CD4-positive, alpha-beta memory T cell (primary cell): ENCODE data around the gene CEACAM4. TPM values are rescaled to one million over a fixed set of nuclear protein-coding genes. Genes with fewer than 3 reads are reported as not detected.
A peak's percentile ranks its signal among the peaks of the same experiment; 100 is the strongest.

Experiments used
- CTCF ChIA-PET: fragments of 350-600 bp; sonication (Branson Sonifier 250); formaldehyde crosslinking; loops from one replicate; lab custom pipeline; 2021; ENCODE audit warnings: inconsistent platforms; ENCODE audit not compliant: partially characterized antibody; lab: Charles Lee
- POLR2A ChIA-PET: fragments of 350-600 bp; sonication (Branson Sonifier 250); formaldehyde crosslinking; loops from one replicate; lab custom pipeline; 2021; ENCODE audit not compliant: partially characterized antibody; lab: Charles Lee
- DNase-seq, 5 donors: peaks; one replicate each; pipeline versions ENCODE4 v3.0.0 to v3.0.0-alpha.2; 2020 to 2022; ENCODE audit warnings: mixed read lengths in 1 of 5
- H3K27ac ChIP-seq: one replicate; pipeline ENCODE4 v1.7.0; 2013; ENCODE audit warnings: low read depth, low read length
- H3K27me3 ChIP-seq: 2 replicates; pipeline ENCODE4 v1.7.0; 2013; ENCODE audit warnings: mild to moderate bottlenecking, low read length, moderate library complexity; ENCODE audit not compliant: insufficient read depth
- H3K36me3 ChIP-seq: 2 replicates; pipeline ENCODE4 v1.7.0; 2013; ENCODE audit warnings: mild to moderate bottlenecking, low read length, moderate library complexity; ENCODE audit not compliant: insufficient read depth
- H3K4me1 ChIP-seq: 2 replicates; pipeline ENCODE4 v1.7.0; 2013; ENCODE audit warnings: mild to moderate bottlenecking, low read length, moderate library complexity; ENCODE audit not compliant: insufficient read depth
- H3K4me3 ChIP-seq, 2 donors: one replicate each; pipeline ENCODE4 v1.7.0; 2013; ENCODE audit warnings: low read length in 2 of 2, mild to moderate bottlenecking in 1 of 2
- H3K9me3 ChIP-seq, 2 donors: one replicate each; pipeline ENCODE4 v1.7.0; 2013; ENCODE audit warnings: low read length in 2 of 2, control low read depth in 1 of 2; ENCODE audit not compliant: control insufficient read depth in 1 of 2
- H3K27ac Mint-ChIP-seq, 7 donors: one replicate each; pipeline ENCODE4 v1.8.0; 2020 to 2021; ENCODE audit warnings: mixed read lengths in 7 of 7, mild to moderate bottlenecking in 6 of 7, inconsistent platforms in 3 of 7, moderate library complexity in 3 of 7
- H3K27me3 Mint-ChIP-seq, 2 donors: one replicate each; pipeline ENCODE4 v1.8.0; 2020 to 2021; ENCODE audit warnings: mixed read lengths in 2 of 2
- H3K36me3 Mint-ChIP-seq, 2 donors: one replicate each; pipeline ENCODE4 v1.8.0; 2020 to 2021; ENCODE audit warnings: mixed read lengths in 2 of 2, inconsistent platforms in 1 of 2, mild to moderate bottlenecking in 1 of 2
- H3K4me1 Mint-ChIP-seq, 4 donors: one replicate each; pipeline ENCODE4 v1.8.0; 2020 to 2021; ENCODE audit warnings: mixed read lengths in 4 of 4, mild to moderate bottlenecking in 1 of 4
- H3K4me3 Mint-ChIP-seq, 8 donors: one replicate each; pipeline ENCODE4 v1.8.0; 2020 to 2021; ENCODE audit warnings: mixed read lengths in 8 of 8, mild to moderate bottlenecking in 7 of 8, moderate library complexity in 6 of 8, inconsistent platforms in 3 of 8
- H3K9me3 Mint-ChIP-seq, 8 donors: one replicate each; pipeline ENCODE4 v1.8.0; 2020 to 2021; ENCODE audit warnings: mixed read lengths in 8 of 8, mild to moderate bottlenecking in 5 of 8, inconsistent platforms in 3 of 8, moderate library complexity in 1 of 8
- intact Hi-C: fragments of 100-400 bp; cut with micrococcal nuclease; formaldehyde crosslinking; loops from one replicate; pipeline ENCODE4 v1.15.1; 2023
- polyA plus RNA-seq, 2 donors: library from polyadenylated mRNA; unstranded; fragments of 300-500 nt; fragmentation: Illumina TruSeq; gene quantifications; one replicate each; pipeline ENCODE4 v1.2.3, GENCODE V29; 2021
- total RNA-seq, 2 experiments: library from RNA; stranded (reverse); gene quantifications; one replicate each; pipeline ENCODE4 v1.2.3, GENCODE V29; 2021

CEACAM4 gene
- total and polyA plus RNA-seq, 4 experiments from 2014 or later: 0.28 to 0.64 TPM; not detected in 2

- H3K36me3 ChIP-seq: no peaks in the 10 kb centered on the region
- intact Hi-C loops: no loop called here
Observed at GRCh38 chr19:41652250-41652649, 25.4 kb upstream of the CEACAM4 start.

GRCh38 chr19:41649827-41650226, 23.0 kb upstream of the CEACAM4 start:
- CTCF ChIA-PET: interaction anchor here (0.8 kb wide), 1 partner anchor 41 kb away, joined by 3 read pairs; no protein-coding TSS in a partner anchor
- Histone ChIP-seq H3K4me3 (no peak overlapping the region), H3K4me1 (no peaks in the 10 kb centered on the region), H3K9me3 (no peaks in the 10 kb centered on the region), H3K36me3 (no peaks in the 10 kb centered on the region), H3K27ac (no peak overlapping the region), H3K27me3 (no peaks in the 10 kb centered on the region)
- Mint-ChIP-seq H3K27me3 (peaks cover 24 to 29% of the 10 kb centered on the region in 2 donors), H3K27ac (peak overlapping the region in 1 of 7 donors; percentile 43), H3K9me3 (peaks cover 0 to 23% (median 14%) of the 10 kb centered on the region in 8 donors), H3K4me3 (no peak overlapping the region), H3K36me3 (peaks cover 3 to 4% of the 10 kb centered on the region in 2 donors), H3K4me1 (peaks cover 0 to under 1% (median 0%) of the 10 kb centered on the region in 4 donors)
- no peak for DNase-seq
- intact Hi-C loops: no loop called here
- POLR2A ChIA-PET: no interaction called here

More at GRCh38 chr19:41652250-41652649, 25.4 kb upstream of the CEACAM4 start:
- Histone ChIP-seq H3K4me3 (no peak overlapping the region), H3K9me3 (no peaks in the 10 kb centered on the region), H3K27ac (no peak overlapping the region), H3K27me3 (no peaks in the 10 kb centered on the region), H3K4me1 (peaks cover 10% of the 10 kb centered on the region)
- no peak for DNase-seq
- Mint-ChIP-seq H3K9me3 (peaks cover 2 to 29% (median 24%) of the 10 kb centered on the region in 8 donors), H3K27ac (no peak overlapping the region), H3K4me3 (no peak overlapping the region), H3K4me1 (peaks cover 9 to 23% (median 13%) of the 10 kb centered on the region in 4 donors), H3K27me3 (peaks cover 26 to 30% of the 10 kb centered on the region in 2 donors), H3K36me3 (peaks cover 4 to 8% of the 10 kb centered on the region in 2 donors)
- CTCF ChIA-PET: interaction anchor here (0.6 to 4.6 kb wide), 6 partner anchors 10 to 101 kb away, joined by 3 to 31 read pairs (median 4); no protein-coding TSS in a partner anchor
- POLR2A ChIA-PET: no interaction called here

- POLR2A ChIA-PET: no interaction called here
- Histone ChIP-seq H3K36me3 (no peaks in the 10 kb centered on the region), H3K4me3 (no peak overlapping the region), H3K27ac (no peak overlapping the region), H3K4me1 (no peaks in the 10 kb centered on the region), H3K27me3 (no peaks in the 10 kb centered on the region), H3K9me3 (no peaks in the 10 kb centered on the region)
- peaks cover 3 to 4% (median 4%) of the 10 kb centered on the region in 4 donors for H3K4me1 Mint-ChIP-seq
- peak in 3 of 5 donors; percentile 14 to 16 (median 15) for DNase-seq
- intact Hi-C loops: no loop called here
- peak overlapping the region in 1 of 7 donors; percentile 12 for H3K27ac Mint-ChIP-seq
- no peaks in the 10 kb centered on the region for H3K36me3 Mint-ChIP-seq
- H3K4me3 Mint-ChIP-seq: no peak overlapping the region
- CTCF ChIA-PET: interaction anchor here (0.7 to 2.0 kb wide), 7 partner anchors 10 to 107 kb away, joined by 3 to 8 read pairs (median 3); no protein-coding TSS in a partner anchor
- H3K9me3 Mint-ChIP-seq: no peaks in the 10 kb centered on the region
- H3K27me3 Mint-ChIP-seq: peaks cover 15 to 28% of the 10 kb centered on the region in 2 donors
Observed at GRCh38 chr19:41646589-41647204, 19.8 kb upstream of the CEACAM4 start.

- POLR2A ChIA-PET: interaction anchor here (0.9 kb wide), 1 partner anchor 16 kb away, joined by 3 read pairs; no protein-coding TSS in a partner anchor
- peaks cover 28% of the 10 kb centered on the region for H3K4me1 ChIP-seq
- no peak overlapping the region for H3K4me3 ChIP-seq
- no peaks in the 10 kb centered on the region for H3K9me3 ChIP-seq
- CTCF ChIA-PET: interaction anchor here (0.6 to 3.5 kb wide), 30 partner anchors 10 to 305 kb away, joined by 3 to 72 read pairs (median 4); partner anchors contain the start of gene CEACAM7
- H3K36me3 ChIP-seq: no peaks in the 10 kb centered on the region
- peaks cover 9 to 14% of the 10 kb centered on the region in 2 donors for H3K27me3 Mint-ChIP-seq
- H3K4me1 Mint-ChIP-seq: peaks cover 7 to 22% (median 13%) of the 10 kb centered on the region in 4 donors
- H3K4me3 Mint-ChIP-seq: no peak overlapping the region
- H3K27ac ChIP-seq: no peak overlapping the region
- DNase-seq: peak; percentile 60 to 72 (median 69)
- peak overlapping the region in 1 of 7 donors; percentile 24 for H3K27ac Mint-ChIP-seq
- H3K27me3 ChIP-seq: no peaks in the 10 kb centered on the region
- peaks cover 0 to 3% (median under 1%) of the 10 kb centered on the region in 8 donors for H3K9me3 Mint-ChIP-seq
- intact Hi-C loops: loop anchor here (5.0 kb wide), 2 partner anchors 50 to 105 kb away; no protein-coding TSS in a partner anchor
- H3K36me3 Mint-ChIP-seq: no peaks in the 10 kb centered on the region
Observed at GRCh38 chr19:41641879-41642485, 15.1 kb upstream of the CEACAM4 start.

DNA sequence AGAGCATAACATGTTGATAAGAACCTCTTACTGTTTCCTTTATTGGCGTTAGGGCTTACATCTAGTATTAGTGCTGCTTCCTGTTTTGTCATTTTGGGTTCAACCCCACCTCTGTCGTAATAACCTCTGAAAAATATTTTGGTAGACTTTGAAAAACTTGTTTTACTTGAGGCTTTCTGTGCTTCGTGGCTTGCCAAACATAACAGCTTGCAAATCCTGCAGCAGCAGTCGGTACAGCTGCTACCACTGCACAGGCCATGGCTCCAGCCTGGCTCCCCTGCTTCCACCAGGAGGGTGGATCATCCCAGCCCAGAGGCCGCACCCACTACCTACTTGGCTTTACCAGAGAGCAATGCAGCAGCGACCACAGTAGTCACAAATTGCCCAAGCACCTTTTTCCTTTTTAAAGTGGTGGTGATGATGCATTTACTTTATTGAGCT, 11.8 kb upstream of the CEACAM4 start:
- H3K36me3 ChIP-seq: no peaks in the 10 kb centered on the region
- Mint-ChIP-seq H3K27me3 (peaks cover 27 to 39% of the 10 kb centered on the region in 2 donors), H3K9me3 (peaks cover 0 to 12% (median 3%) of the 10 kb centered on the region in 8 donors), H3K4me1 (peaks cover 7 to 22% (median 13%) of the 10 kb centered on the region in 4 donors), H3K27ac (peak overlapping the region; percentile 48 to 89 (median 72)), H3K4me3 (peak overlapping the region in 6 of 8 donors; percentile 0 to 64 (median 27)), H3K36me3 (no peaks in the 10 kb centered on the region)
- no peak overlapping the region for H3K27ac ChIP-seq
- peak in 4 of 5 donors; percentile 17 to 33 (median 24) for DNase-seq
- no peaks in the 10 kb centered on the region for H3K9me3 ChIP-seq
- peaks cover 28% of the 10 kb centered on the region for H3K4me1 ChIP-seq
- intact Hi-C loops: no loop called here
- ChIA-PET CTCF (interaction anchor here (1.0 to 2.1 kb wide), 3 partner anchors 13 to 53 kb away, joined by 5 to 14 read pairs (median 6); no protein-coding TSS in a partner anchor), POLR2A (no interaction called here)
- no peak overlapping the region for H3K4me3 ChIP-seq
- no peaks in the 10 kb centered on the region for H3K27me3 ChIP-seq

DNA sequence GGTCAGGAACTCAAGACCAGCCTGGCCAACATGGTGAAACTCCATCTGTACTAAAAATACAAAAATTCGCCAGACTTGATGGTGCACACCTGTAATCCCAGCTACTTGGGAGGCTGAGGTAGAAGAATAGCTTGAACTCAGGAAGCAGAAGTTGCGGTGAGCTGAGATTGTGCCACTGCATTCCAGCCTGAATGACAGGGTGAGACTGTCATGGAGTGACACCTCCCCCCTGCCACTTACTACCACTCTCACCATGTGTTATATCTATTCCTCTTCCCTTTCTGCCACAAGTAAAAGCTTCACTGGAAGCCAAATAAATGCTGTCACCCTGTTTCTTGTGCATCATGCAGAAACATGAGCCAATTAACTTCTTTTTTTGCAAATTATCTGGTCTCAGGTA, 10.6 kb upstream of the CEACAM4 start:
- peaks cover 0 to 13% (median 3%) of the 10 kb centered on the region in 8 donors for H3K9me3 Mint-ChIP-seq
- intact Hi-C loops: no loop called here
- no peak for DNase-seq
- Histone ChIP-seq H3K27me3 (no peaks in the 10 kb centered on the region), H3K4me3 (no peak overlapping the region), H3K9me3 (no peaks in the 10 kb centered on the region), H3K36me3 (no peaks in the 10 kb centered on the region), H3K27ac (no peak overlapping the region), H3K4me1 (peaks cover 28% of the 10 kb centered on the region)
- ChIA-PET CTCF (interaction anchor here (1.0 to 1.1 kb wide), 2 partner anchors 54 kb away, joined by 3 to 5 read pairs; no protein-coding TSS in a partner anchor), POLR2A (no interaction called here)
- no peak overlapping the region for H3K27ac Mint-ChIP-seq
- no peak overlapping the region for H3K4me3 Mint-ChIP-seq
- H3K4me1 Mint-ChIP-seq: peaks cover 7 to 22% (median 13%) of the 10 kb centered on the region in 4 donors
- no peaks in the 10 kb centered on the region for H3K36me3 Mint-ChIP-seq
- peaks cover 26 to 44% of the 10 kb centered on the region in 2 donors for H3K27me3 Mint-ChIP-seq
